SU-DHL-6 (cell line): ENCODE data around the gene RAB6B.

ENCODE experiments used
- CTCF ChIP-seq: fragments of 200-600 bp; sonication (generic); IDR thresholded peaks from one replicate; pipeline ENCODE4 v1.5.1; 2017; ENCODE audit warnings: antibody characterized with exemption, mild to moderate bottlenecking, low read length, moderate library complexity; ENCODE audit not compliant: insufficient read depth, poor library complexity, severe bottlenecking
- EZH2phosphoT487 ChIP-seq: fragments of 200-600 bp; sonication (generic), shearing (Covaris generic); conservative IDR thresholded peaks from 2 replicates; pipeline ENCODE4 v1.6.1; 2018; ENCODE audit warnings: mild to moderate bottlenecking, antibody characterized with exemption, low read length, moderate library complexity, mixed read lengths

GRCh38 chr3:133905376-133905775 is 9.7 kb upstream of the RAB6B start:
- TF ChIP-seq CTCF (no peak), EZH2phosphoT487 (no peak)
